ENCODE data around the gene DENND11. TPM values are rescaled to one million over a fixed set of nuclear protein-coding genes. Genes with fewer than 3 reads are reported as not detected.

DENND11 gene
- total and polyA plus RNA-seq, 2 of the 4 experiments (the other 2 are of a cell fraction) = 2.9 to 5.0 TPM

- DNase-seq = no peak
- POLR2A ChIA-PET (ENCODE audit: unreplicated experiment) = no interaction called here
Measured at GRCh38 chr7:141700848-141701371, 1.1 kb downstream of the DENND11 start.

More at GRCh38 chr7:141700848-141701371, 1.1 kb downstream of the DENND11 start:
- peak; percentile 6; the same call in 1 of the 2 replicates for ATAC-seq (ENCODE audit: low read depth)
- Histone ChIP-seq H4K91ac (ENCODE audit: insufficient read depth, low read depth, low read length) (no peak overlapping the region), H4K8ac (ENCODE audit: low read depth in 2 of 2, low read length in 2 of 2) (no peak overlapping the region), H2BK5ac (ENCODE audit: low read depth, low read length, poor library complexity, severe bottlenecking) (no peak overlapping the region), H3K9me3 (ENCODE audit: control insufficient read depth, insufficient read depth, low read length) (no peaks in the 10 kb centered on the region), H3K14ac (replicated peaks; ENCODE audit: low read depth, low read length) (no peak overlapping the region), H3K18ac (ENCODE audit: low read depth, low read length) (no peak overlapping the region), H3K4me3 (ENCODE audit: insufficient read depth, low read depth, low read length) (peak overlapping the region; percentile 88), H3K9me1 (ENCODE audit: insufficient read depth, low read length) (no peaks in the 10 kb centered on the region), H3K4me1 (ENCODE audit: control insufficient read depth, insufficient read depth, low read length) (peaks cover 1% of the 10 kb centered on the region; the same call in 1 of the 2 replicates), H2AFZ (replicated peaks; ENCODE audit: low read length, poor library complexity) (peak overlapping the region; percentile 47), H2AK9ac (replicated peaks; ENCODE audit: low read depth, low read length, poor library complexity) (peak overlapping the region; percentile 33), H3K9ac (ENCODE audit: low read depth, low read length) (no peak overlapping the region), H3K23ac (ENCODE audit: low read depth, low read length) (no peak overlapping the region), H3K27ac (ENCODE audit: insufficient read depth, low read length) (no peak overlapping the region), H4K5ac (ENCODE audit: low read depth, low read length) (no peak overlapping the region), H2BK20ac (ENCODE audit: low read depth, low read length) (no peak overlapping the region), H3K4ac (ENCODE audit: low read depth, low read length) (no peak overlapping the region), H2BK120ac (ENCODE audit: low read depth, low read length) (no peak overlapping the region), H3K36me3 (ENCODE audit: control insufficient read depth, insufficient read depth, low read length) (no peaks in the 10 kb centered on the region), H4K20me1 (ENCODE audit: insufficient read depth, low read length) (no peaks in the 10 kb centered on the region; the same call in 1 of the 2 replicates), H2AK5ac (ENCODE audit: low read depth, low read length) (no peak overlapping the region), H2BK15ac (ENCODE audit: low read depth, low read length) (no peak overlapping the region), H3K27me3 (ENCODE audit: control insufficient read depth, insufficient read depth, low read length) (peaks cover 3% of the 10 kb centered on the region; the same call in 1 of the 2 replicates), H3K4me2 (ENCODE audit: low read depth, low read length) (peak overlapping the region; percentile 73), H3K56ac (ENCODE audit: extremely low read depth, insufficient read depth, low read length) (no peak overlapping the region), H3K79me1 (ENCODE audit: low read depth in 1 of 2, low read length in 2 of 2) (peaks cover 8% of the 10 kb centered on the region in 2 experiments; a peak in 2 of 4 replicates)
- intact Hi-C loops (cut with micrococcal nuclease) (no loop called here), dilution Hi-C loops (cut with HindIII; ENCODE audit: low sequenced_read_pairs, unreplicated experiment) (no loop called here), in situ Hi-C loops (cut with MboI; ENCODE audit: low sequenced_read_pairs) (no loop called here)
- CTCF ChIA-PET = no interaction called here
- WGBS, 2 experiments (ENCODE audit: extremely low coverage in 2 of 2, insufficient read length in 1 of 2) = 29% methylated on average over 2 of the region's 20 CpGs; no CpG with 5 or more reads in 1 of the 2 experiments
- no TSS peak for BruUV-seq (replicated peaks)
- TF ChIP-seq FOS (IDR thresholded peaks at IDR 0.05; ENCODE audit: low read depth, low read length) = no peak
- no peak for TF ChIP-seq CHD1 (IDR thresholded peaks at IDR 0.05; ENCODE audit: low read depth, low read length)
- TF ChIP-seq MAZ (IDR thresholded peaks at IDR 0.05; ENCODE audit: borderline replicate concordance, low read depth, low read length) = no peak
- TF ChIP-seq CEBPB (IDR thresholded peaks at IDR 0.05; ENCODE audit: low read depth, low read length) = no peak
- TF ChIP-seq RCOR1 (IDR thresholded peaks at IDR 0.05; ENCODE audit: insufficient replicate concordance, low read length) = no peak
- no peak for TF ChIP-seq MXI1 (IDR thresholded peaks at IDR 0.05; ENCODE audit: borderline replicate concordance, low read depth, low read length)
- TF ChIP-seq ELK1 (IDR thresholded peaks at IDR 0.05; ENCODE audit: borderline replicate concordance, low read depth, low read length) = no peak
- no peak for TF ChIP-seq RAD21 (IDR thresholded peaks at IDR 0.05; ENCODE audit: low read length)
- no peak for TF ChIP-seq POLR2A (IDR thresholded peaks at IDR 0.05; ENCODE audit: low read depth, low read length)

Measured in IMR-90 (cell line).